NCI-H82 treated with DMSO at 0.1 percent for 48 hours (cell line): ENCODE results near the gene ZFAND5.

Experiments
- DNase-seq: peaks from one replicate; lab custom pipeline; 2025; ENCODE audit not compliant: unreplicated experiment; lab: John Stamatoyannopoulos, UW

The ZFAND5 gene

GRCh38 chr9:72363236-72363635, 1.8 kb downstream of the ZFAND5 start:
- DNase-seq, result no peak

- peak; percentile 11 for DNase-seq
Observed at GRCh38 chr9:72362680-72363139, 2.3 kb downstream of the ZFAND5 start.

- DNase-seq, result no peak
Observed at GRCh38 chr9:72362118-72362531, 2.9 kb downstream of the ZFAND5 start.

DNA sequence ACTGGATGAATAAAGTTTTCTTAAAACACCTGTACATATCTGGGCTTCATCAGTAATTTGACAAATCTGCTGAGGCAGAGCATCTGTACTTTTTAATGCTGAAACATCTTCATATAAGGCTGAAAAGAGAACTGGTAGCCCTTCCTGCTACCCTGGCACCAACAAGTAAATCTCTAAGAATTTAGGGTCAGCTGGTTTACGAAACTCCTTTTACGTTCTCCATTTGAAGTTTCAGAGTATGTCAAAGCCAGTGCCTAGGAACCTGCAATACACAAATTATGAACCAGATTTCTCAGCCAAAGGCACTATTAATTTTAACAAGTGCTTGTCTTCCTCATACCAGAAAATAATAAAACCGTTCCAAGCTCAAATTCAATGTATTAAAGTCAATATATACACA, 3.8 kb downstream of the ZFAND5 start:
- no peak for DNase-seq

GRCh38 chr9:72360324-72360723, 4.7 kb downstream of the ZFAND5 start:
- DNase-seq, result no peak

DNA sequence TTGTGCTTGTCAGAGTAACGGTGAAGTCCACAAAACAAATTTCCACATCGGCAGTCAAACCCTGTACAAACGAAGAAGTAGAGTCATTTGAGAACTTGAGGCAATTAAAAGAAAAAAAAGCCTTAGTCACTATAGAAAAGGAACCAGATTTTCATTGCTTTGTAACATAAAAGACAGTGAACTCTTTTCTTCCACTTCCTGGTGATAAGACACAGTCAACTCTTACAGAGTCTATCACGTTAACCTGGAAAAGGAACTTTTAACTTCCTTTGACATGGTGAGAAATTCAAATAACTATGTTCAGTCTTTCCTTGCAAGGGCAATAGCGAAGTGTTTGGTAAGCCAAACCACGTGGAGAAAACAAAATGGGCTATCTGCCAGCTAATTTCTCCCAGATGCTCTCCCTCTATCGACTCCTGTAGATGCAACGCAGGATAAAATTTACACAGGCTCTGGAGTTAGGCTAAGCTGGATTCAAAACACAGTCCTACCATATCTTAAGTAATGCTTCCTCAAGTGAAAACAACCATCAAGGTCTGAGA, 8.9 kb downstream of the ZFAND5 start:
- peak; percentile 14 for DNase-seq

GRCh38 chr9:72355153-72355552, 9.9 kb downstream of the ZFAND5 start:
- no peak for DNase-seq

GRCh38 chr9:72354704-72355103, 10.3 kb downstream of the ZFAND5 start:
- DNase-seq, result no peak

DNA sequence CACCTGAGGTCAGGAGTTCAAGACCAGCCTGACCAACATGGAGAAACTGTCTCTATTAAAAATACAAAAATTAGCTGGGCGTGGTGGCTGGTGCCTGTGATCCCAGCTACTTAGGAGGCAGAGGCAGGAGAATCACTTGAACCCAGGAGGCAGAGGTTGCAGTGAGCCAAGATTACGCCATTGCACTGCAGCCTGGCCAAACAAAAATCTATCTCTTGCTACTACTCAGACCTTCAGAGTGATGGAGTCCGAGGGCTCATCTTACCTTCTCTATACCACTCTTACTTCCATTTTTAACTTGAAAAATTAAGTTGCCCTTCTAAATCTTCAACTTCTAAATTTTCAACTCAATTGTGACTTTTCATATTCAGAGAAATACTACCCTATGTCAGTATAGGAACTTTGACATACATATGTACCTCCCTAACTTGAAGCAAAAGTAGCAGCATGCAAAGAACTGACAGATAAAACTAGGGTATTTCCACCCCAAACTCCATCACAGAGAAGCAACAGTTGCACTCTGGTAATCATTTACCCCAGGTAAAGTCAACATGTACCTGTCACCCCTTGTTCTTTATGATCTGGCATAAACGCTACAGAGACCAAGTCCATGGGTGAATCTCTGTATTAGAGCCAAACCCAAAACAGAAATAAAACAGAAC, 11.4 kb downstream of the ZFAND5 start:
- no peak for DNase-seq

DNA sequence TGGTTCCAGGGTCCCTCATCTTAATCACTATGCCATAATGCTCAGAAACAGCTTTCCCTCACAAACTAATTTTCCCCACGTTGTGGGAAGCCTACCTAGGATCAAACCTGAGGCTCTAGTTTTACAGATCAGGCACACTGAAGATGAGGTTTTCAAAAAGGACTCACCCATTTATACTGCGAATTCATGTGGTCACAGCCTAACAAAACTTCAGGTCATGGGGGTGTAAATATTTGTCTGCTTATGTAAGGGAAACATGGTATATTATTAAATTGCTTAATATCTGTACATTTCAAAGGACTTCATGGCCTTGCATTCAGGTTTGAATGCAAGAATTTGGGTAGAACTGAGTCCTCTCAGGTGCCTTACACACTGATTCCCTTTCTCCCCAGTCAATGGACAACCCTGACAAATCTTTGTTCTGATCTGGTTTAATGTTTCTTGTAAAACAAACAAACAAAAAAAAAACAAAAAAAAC, 12.1 kb downstream of the ZFAND5 start:
- DNase-seq, result no peak

DNA sequence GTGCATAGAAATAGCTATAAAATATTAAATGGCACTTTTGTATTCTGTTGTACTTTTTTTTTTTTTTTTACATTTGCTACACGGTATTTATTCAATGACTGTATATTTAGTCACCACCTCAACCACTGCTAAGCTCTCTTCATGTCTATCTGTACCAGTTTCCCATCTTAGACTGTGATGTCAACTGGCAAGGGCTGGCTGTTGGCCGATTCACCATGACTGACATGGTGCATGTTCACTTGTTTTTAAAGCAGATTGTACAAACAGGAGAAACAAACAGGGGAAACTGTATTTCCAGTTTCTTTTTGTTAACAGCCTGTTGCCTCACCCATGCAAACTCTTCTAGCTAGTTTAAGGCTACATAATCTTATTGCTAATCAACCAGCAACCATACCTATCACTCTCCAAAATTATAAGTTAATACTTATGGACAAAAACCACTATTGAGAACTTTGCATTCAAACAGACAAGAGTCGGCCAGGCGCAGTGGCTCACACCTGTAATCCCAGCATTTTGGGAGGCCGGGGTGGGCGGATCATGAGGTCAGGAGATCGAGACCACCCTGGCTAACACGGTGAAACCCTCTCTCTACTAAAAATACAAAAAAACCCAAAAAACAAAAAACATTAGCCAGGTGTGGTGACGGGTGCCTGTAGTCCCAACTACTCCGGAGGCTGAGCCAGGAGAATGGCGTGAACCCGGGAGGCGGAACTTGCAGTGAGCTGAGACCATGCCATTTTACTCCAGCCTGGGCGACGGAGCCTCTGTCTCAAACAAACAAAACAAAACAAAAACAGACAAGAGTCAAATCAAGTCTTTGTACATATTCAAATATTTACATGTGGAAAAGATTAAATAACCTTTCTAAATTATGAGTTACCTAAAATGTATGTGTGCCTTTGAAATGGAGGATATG, 13.2 kb downstream of the ZFAND5 start:
- no peak for DNase-seq

- DNase-seq, result peak; percentile 52
Observed at GRCh38 chr9:72349911-72350310, 15.1 kb downstream of the ZFAND5 start.

GRCh38 chr9:72349240-72349639, 15.8 kb downstream of the ZFAND5 start:
- no peak for DNase-seq

DNA sequence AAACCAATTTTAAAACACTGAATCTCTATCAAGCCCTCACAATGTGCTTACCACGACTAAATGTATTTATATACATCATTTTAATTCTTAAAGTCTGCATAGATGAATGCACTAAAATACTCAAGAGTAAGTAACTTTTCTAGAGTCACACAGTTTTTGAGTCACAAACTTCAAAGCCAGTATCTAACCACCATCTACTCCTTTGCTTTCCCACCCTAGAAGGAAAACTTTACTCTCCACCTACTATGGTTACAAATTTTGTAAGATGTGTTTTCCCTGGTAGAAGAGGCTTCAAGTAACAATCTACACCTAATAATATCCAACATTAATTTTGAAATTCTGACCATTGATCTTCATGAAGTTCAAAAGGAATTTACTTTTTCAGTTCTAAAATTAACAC, 18.7 kb downstream of the ZFAND5 start:
- DNase-seq, result no peak

- no peak for DNase-seq
Observed at GRCh38 chr9:72338631-72339030, 26.4 kb downstream of the ZFAND5 start.

DNA sequence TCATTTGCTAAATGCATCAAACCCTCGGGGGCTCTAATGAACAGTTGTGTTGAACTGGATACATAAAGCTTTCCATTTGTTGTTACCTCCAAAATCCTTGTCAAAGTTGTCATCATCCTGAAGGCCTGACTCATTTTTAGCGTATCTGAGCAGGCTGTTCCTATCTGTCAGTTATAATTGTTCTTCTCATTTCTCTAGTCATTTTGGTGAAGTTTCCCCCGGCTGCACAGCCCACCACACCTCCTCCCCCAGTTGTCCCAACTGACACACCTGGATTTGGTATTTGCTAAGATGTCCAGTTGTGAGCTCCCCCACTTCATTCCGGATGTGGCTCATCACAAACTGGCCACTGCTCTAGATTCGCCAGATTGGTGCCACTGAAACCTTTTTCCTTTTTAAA, 27.7 kb downstream of the ZFAND5 start:
- DNase-seq, result no peak

GRCh38 chr9:72334658-72335337, 30.2 kb downstream of the ZFAND5 start:
- no peak for DNase-seq

GRCh38 chr9:72333709-72334108, 31.3 kb downstream of the ZFAND5 start:
- DNase-seq, result peak; percentile 80

- peak; percentile 87 for DNase-seq
Observed at GRCh38 chr9:72333197-72333596, 31.8 kb downstream of the ZFAND5 start.

DNA sequence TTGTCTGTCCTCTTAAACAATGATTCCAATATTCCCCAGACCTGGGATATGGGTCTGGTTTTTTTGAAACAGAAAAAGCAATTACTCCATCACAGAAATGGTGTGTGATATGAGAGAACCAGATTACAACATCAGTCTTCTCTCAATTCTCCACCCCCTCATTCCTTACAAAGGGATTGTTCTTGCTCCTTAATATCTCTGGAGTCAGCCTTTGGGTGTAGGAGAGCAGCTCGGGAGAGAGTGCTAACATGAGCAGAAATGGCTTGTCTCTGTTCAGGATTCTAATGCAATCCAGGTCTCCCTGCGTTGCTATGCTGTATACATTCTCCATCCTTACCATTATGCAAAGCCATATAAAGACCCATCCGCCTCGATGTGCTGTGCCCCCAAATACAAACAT, 32.7 kb downstream of the ZFAND5 start:
- DNase-seq, result no peak

DNA sequence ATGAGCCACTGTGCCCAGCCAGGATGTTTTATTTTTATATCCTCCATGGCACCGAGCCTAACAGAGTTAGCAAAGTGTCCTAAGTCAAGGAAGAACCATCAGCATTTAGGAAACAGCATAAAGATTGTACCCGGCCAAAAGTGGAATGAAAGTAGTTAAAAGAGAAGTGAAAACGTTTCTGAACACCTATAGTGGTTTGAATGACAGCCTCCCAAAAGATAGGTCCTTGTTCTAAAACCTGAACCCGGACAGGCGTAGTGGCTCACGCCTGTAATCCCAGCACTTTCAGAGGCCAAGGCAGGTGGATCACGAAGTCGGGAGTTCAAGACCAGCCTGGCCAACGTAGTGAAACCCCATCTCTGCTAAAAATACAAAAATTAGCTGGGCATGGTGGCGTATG, 37.4 kb downstream of the ZFAND5 start:
- DNase-seq, result no peak
